GM18507 (cell line): ENCODE results near the gene SMIM5.
A peak's percentile ranks its signal among the peaks of the same experiment; 100 is the strongest.

ENCODE experiments used
- DNase-seq: peaks from one replicate; pipeline ENCODE4 v3.0.0; 2011; ENCODE audit warnings: low read depth; ENCODE audit not compliant: insufficient read length; ENCODE audit errors: extremely low spot score
- FAIRE-seq: peaks from 2 replicates; lab custom pipeline; 2011; peaks lifted over from hg19 to GRCh38; lab: Jason Lieb, UNC

SMIM5 gene

DNA sequence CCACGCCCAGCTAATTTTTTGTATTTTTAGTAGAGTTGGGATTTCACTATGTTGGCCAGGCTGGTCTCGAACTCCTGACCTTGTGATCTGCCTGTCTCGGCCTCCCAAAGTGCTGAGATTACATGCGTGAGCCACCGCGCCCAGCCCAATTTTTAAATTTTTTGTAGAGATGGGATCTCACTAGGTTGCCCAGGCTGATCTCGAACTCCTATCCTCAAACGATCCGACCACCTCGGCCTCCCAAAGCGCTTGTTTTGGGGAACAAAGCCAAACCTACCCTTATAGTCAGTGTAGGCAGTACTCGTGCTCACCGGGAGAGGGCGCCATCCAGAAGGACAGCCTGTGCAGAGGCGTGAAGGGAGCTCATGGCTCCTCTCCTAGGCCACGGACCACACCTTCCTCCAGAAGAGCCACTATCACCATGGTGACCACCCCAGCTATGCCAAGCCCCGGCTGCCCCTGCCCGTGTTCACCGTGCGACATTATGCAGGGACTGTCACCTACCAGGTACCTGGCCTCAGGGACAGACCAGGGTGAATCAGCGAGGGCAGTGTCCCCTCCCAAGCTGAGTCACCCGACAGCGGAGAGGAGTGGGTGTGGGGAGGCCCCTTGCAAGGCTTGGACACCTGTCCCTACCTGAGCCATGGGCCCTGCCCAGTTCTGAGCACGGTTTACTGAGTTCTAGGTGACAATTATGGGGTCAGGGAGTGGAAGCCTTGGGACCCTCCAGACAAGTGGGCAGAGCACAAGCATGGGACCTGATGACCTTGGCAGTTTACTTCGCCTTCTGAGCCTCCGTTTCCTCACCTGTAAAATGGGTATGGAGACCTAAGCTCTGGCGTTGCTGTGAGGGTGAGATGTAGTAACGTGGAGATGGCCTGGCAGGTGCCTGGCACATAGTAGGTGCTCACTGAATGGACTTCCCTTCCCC lies 31.9 kb upstream of the SMIM5 start:
- FAIRE-seq: peak; percentile 69
- peak; percentile 45 for DNase-seq

DNA sequence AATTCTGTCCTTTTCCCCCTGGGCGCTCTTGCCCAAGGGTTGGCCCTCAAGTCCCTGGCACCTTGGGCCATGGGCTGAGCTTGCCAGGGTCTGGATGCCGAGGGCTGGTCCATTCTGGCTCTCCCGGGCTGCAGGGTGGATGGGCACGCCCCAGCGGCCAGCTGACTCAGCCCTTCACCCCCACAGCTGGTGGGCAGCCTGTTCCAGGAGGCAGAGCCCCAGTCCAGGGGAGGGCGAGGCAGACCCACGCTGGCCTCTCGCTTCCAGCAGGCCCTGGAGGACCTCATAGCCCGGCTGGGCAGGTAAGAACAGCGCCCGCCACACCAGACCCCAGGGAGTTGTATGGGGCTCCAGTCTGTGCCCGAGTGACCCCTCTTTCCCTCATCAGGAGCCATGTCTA lies 30.6 kb upstream of the SMIM5 start:
- DNase-seq (no peak), FAIRE-seq (no peak)

DNA sequence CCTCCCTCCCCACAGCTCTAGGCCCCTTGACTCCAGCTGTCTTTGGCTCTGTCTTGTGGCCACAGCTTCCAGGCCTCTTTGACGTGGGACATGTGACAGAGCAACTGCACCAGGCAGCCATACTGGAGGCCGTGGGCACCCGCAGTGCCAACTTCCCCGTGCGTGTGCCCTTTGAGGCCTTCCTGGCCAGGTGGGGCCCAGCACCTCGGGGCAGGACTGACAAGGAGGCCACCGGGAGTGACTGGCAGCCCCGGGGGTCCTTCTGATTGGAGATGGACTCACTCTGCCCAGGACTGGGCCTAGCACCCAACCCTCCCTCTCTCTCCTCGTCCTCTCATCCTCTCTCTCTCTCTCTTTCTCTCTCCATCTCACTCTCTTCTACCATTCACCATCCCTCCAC lies 30.1 kb upstream of the SMIM5 start:
- DNase-seq: no peak
- no peak for FAIRE-seq

DNA sequence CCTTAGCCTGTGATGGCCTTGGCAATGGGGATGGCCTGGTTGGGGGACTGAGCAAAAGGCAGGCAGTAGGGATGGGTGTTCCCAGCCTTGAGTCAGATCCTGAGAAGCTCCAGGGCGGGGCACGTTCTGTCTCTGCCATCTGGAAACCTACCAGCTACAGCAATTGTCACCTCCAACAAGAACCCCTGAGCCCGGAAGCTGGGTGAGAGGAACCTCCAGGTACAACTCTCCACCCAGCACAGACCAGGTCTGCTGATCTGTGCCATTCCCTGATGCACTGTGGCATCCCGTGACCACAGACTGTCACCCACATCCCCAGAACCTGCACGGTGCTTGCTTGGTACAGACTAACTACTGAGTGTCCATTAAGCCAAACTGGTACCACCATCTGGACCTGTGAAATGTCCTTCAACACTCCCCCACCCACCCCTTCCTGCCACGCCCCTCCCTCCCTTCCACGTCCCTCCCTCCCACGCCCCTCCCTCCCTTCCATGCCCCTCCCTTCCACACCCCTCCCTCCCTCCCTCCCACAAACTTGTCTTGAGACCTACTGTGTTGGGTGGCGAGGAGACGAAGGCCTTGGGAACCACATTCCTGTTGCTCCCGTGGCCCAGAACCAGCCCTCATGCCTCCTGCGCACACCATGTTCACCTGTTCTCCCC lies 29.1 kb upstream of the SMIM5 start:
- DNase-seq: no peak
- FAIRE-seq: no peak

DNA sequence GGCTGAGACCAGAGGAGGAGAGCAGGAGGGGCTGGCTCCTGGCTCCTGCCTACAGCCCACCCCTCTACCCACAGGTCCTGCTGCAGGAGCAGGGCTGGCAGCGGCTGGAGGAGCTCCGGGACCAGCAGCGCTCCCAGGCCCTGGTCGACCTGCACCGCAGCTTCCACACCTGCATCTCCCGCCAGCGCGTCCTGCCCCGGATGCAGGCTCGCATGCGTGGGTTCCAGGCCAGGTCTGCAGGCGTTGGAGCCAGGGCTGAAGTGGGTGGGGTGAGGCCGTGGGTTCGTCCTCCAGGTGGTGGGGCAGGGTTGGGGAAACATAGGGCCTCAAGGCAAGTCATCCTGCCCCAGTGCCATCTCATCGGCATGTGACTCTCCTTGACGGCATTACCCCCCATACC lies 27.4 kb upstream of the SMIM5 start:
- FAIRE-seq (no peak), DNase-seq (no peak)

DNA sequence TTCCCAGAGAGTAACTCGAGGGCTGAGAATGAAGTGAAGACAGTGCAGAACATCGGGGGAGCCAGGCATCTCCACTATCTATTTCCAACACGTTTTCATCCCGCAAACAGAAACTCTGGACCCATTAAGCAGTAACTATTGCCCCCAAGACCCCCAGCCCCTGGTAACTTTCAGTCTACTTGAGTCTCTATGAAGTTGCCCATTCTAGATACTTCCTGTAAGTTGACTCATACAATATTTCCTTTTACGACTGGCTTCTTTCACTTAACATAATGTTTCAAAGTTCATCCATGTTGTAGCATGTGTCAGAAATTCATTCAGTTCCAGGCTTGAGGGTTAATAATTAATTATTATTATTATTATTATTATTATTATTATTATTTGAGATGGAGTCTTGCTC lies 26.1 kb upstream of the SMIM5 start:
- FAIRE-seq (no peak), DNase-seq (no peak)

DNA sequence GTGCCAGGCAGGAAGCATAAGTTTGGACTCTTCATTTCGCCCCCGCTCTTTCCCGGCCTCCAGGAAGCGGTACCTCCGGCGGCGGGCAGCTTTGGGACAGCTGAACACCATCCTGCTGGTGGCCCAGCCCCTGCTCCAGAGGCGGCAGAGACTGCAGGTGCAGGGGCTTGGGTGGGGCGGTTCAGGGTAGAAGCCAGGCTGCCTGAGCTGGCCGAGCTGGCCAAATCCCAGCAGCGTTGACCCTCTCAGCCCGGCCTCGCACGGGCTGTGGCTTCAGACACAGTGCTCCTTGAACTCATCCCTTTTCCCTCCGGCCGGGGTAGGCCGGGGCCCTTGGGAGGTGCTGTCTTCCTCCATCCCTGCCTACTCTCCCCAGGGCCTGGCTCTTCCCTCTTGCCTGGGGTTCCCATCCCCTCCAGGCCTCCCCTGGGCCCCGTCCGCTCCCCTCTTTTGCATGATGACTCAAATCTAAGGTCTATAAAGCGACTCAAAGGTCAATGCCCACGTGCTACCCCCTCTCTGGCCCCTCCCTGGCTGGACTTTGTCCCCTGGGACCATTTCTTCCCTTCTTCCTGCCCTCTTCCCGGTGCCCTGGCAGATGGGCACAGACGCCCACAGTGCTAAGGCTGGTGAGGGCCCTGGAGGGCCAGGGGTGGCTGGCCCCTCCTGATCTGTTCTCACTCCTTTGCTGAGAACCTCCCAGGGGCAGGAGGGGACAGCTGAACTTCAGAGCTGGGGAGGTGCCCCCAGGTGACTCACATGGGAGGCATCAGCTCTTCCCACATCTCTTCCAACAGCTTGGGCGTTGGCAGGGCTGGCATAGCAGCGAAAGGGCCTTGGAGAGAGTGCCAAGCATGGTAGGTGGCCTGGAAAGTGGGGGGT lies 22.9 kb upstream of the SMIM5 start:
- DNase-seq (no peak), FAIRE-seq (no peak)

DNA sequence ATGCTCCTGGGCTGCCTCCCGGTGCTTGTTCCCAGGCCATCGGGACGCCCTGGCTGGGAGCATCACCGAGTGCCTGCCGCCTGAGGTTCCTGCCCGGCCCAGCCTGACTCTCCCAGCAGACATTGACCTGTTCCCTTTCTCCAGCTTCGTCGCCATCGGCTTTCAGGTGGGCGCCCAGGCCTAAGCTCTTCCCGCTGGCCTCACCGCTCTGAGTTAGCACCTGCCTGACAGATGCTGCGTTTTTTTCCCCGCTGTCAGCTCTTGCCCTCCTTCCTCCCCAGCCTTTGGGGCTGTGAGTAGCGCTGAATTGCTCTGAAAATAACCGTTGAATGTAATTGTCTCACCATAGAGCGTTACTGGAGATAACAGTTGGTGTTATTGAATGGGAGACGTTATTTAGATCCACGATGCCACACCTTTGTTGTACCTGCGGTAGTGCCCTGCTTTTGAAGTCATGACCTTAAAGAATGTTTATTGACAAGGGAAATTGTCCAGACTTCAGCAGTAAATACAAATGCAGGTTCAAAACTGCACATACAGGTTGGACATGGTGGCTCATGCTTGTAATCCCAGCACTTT lies 21.3 kb upstream of the SMIM5 start:
- FAIRE-seq (no peak), DNase-seq (no peak)

DNA sequence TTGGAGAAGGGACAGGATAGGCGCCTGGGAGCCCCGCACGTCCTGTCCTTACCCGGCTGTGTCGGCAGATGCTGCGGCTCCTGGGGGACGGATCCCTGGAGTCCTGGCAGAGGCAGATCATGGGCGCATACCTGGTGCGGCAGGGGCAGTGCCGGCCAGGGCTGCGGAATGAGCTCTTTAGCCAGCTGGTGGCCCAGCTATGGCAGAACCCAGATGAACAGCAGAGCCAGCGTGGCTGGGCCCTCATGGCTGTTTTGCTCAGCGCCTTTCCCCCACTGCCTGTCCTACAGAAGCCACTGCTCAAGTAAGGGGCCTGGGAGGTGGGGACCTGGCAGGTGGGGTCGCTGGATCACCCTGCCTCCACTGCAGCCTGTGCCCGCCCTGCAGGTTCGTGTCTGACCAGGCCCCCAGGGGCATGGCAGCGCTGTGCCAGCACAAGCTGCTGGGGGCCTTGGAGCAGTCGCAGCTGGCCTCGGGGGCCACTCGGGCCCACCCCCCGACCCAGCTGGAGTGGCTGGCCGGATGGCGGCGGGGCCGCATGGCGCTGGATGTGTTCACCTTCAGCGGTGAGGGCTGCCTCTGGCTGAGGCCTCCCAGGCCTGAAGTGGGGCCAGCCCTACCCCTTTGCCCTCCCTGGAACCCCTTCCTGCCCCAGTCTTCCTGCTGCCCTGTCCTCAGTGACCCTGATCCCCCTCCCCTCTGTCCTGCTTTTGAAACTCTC lies 20.2 kb upstream of the SMIM5 start:
- DNase-seq: no peak
- no peak for FAIRE-seq

DNA sequence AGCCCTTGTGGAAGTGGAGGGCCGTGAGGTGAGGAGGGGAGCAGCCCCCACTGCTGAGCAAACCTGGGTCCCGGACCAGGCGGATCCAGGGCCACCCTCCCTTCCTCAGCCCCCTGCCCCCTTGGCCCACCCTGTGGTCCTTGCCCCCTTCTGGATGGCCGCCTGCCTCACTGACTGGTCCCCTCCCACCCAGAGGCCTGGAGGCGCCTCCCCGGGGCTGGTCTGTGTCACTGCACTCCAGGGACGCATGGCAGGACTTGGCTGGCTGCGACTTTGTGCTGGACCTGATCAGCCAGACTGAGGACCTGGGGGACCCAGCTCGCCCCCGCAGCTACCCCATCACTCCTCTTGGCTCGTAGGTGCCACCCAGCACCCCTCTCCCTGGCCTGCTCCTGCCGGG lies 19.2 kb upstream of the SMIM5 start:
- no peak for FAIRE-seq
- DNase-seq: no peak

DNA sequence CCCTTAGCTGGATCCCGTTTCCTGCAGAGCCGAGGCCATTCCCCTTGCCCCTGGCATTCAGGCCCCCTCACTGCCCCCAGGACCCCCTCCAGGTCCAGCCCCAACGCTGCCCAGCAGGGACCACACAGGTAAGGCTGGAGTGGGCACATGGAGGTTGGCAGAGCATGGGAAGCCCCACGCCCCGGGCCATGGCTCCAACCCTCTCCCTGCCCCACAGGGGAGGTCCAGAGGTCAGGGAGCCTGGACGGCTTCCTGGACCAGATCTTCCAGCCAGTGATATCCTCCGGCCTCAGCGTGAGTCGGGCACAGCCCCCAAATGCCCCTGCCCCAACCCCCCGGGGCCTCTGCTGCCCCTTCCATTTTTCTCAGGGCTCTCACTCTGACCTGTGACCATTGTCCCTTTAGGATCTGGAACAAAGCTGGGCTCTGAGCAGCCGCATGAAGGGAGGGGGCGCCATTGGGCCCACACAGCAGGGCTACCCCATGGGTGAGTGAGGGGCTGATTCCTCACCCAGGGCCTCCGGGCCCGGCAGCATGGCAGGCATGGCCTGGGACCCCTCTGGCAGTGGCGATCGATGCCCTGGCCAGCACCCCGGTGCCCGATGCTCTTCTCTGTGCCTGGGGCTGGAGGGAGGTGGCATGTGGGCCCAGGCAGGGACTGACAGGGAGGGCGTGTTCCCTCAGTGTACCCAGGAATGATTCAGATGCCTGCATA lies 18.5 kb upstream of the SMIM5 start:
- no peak for FAIRE-seq

DNA sequence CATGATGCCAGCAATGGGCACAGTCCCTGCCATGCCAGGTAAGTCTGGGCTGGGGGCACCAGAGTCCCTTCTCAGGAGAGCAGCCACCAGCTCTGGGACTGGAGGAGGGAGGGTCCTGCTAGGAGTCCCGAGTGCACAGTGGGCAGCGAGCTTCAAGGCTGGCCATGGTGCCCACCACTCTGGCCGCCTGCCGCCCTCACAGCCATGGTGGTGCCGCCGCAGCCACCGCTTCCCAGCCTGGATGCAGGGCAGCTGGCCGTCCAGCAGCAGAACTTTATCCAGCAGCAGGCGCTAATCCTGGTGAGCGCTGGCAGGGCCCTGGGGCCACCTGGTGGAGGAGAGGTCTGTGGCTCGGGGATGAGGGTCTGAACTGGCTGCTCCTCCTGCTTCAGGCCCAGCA lies 17.9 kb upstream of the SMIM5 start:
- FAIRE-seq: no peak

More for the DNA sequence above, 18.5 kb upstream of the SMIM5 start:
- no peak for DNase-seq

DNA sequence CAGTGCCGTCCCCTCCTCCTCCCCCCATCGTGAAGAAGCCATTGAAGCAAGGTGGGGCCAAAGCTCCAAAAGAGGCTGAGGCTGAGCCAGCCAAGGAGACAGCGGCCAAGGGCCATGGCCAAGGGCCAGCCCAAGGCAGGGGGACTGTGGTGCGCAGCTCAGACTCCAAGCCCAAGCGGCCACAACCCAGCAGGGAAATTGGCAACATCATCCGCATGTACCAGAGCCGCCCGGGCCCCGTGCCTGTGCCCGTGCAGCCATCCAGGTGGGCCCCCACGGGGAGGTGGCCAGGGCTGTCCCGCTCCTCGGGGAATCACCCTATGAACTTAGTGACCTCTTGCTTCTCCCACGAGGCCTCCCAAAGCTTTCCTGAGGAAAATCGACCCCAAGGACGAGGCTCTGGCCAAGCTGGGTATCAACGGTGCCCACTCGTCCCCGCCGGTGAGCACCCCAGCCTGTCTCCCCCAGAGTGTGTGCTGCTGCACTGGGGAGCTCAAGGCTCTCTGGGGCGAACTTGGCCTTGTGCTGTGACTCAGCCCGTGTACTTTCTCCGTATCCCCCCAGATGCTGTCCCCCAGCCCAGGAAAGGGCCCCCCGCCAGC lies 16.6 kb upstream of the SMIM5 start:
- no peak for FAIRE-seq
- DNase-seq: no peak

More for the DNA sequence above, 17.9 kb upstream of the SMIM5 start:
- DNase-seq: no peak

DNA sequence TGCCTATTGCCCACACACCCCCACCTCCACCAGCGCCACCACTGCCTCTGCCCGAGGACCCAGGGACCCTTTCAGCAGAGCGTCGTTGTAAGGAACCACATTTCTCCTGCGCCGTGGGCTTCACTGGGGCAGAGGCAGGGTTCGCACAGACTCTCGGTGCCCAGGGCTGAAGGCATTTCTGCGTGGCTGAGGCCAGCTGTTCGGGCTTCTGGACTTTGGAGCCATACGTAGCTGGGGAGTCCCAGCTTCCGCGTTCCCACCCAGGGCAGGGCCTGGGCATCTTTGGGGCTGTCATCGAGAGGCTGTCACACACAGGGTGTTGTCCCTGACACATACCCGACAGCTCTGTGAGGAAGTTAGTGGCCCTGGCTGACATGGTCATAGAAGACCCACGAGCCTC lies 16.0 kb upstream of the SMIM5 start:
- DNase-seq (no peak), FAIRE-seq (no peak)

DNA sequence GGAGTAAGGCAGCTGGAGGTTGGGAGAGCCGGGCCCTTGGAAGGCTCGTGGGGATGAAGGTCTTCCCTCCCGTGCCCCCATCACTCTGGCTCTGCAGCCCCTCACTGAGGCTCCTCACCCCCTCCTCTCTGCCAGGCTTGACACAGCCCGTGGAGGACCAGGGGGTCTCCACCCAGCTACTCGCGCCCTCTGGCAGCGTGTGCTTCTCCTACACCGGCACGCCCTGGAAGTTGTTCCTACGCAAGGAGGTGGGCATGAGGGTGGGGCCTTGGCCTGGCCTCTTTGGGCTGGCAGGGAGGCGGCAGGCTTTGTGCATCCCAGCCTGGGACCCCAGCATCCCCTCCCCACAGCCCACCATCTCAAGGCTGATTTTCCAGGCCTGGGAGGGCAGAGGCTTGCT lies 15.6 kb upstream of the SMIM5 start:
- FAIRE-seq: no peak
- no peak for DNase-seq

DNA sequence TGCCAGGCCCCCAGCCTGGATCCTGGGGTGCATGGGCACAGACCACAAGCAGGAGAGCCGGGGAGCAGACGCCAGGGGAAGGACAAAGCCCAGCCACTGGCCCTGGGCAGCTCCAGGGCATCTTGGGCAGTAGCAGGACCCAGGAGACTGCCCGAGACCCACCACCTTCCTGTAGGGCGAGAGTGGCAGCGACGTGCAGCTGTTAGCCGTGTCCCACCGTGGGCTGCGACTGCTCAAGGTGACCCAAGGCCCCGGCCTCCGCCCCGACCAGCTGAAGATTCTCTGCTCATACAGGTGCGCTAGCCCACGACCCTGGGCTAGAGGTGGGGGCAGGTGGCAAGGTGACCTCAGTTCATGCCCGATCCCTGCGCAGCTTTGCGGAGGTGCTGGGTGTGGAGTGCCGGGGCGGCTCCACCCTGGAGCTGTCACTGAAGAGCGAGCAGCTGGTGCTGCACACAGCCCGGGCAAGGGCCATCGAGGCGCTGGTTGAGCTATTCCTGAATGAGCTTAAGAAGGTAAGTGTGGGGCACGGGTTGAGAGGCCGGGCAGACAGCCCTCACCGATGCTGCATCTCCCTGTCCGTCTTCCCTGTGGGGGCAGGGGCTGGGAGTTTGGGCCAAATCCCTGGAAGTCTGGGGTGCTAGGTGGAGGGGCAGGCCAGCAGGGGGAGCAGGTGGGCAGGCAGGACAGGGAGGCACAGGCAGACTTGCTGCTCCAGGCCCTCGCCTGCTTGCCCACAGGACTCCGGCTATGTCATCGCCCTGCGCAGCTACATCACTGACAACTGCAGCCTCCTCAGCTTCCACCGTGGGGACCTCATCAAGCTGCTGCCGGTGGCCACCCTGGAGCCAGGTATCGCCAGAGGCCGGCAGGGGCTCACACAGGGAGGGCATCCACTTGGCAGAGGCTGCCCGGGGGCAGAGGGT lies 13.5 kb upstream of the SMIM5 start:
- FAIRE-seq (no peak), DNase-seq (no peak)

DNA sequence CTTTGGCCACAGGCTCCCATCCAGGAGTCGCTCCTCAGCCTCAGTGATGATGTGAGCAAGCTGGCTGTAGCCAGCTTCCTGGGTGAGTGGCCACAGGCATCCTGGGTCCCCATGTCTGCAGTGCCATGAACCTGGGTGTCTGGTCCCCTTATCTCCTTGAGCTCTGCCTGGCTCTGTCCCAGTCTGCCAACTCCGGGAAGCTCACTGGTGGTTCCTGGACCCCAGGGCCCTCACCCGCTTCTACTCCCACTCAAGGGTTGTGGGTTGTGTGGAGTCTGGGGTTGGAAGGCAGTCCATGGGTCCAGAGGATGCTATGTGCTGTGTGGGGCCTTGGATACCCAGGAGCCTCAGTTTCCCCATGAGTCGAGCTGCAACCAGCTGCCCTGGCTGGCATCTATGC lies 11.7 kb upstream of the SMIM5 start:
- FAIRE-seq (no peak), DNase-seq (no peak)
